HEK293 (cell line): ENCODE results near the gene RBFOX1.

ENCODE experiments used
- BCL6B ChIP-seq: fragments of 450-650 bp; formaldehyde crosslinking; IDR thresholded peaks from 2 replicates; pipeline ENCODE4 v1.5.1; 2017; ENCODE audit warnings: missing biosample characterization, missing genetic modification characterization
- CTCF ChIP-seq: fragments of 450-650 bp; formaldehyde crosslinking; IDR thresholded peaks from 2 replicates; pipeline ENCODE4 v1.5.1; 2016; ENCODE audit warnings: missing biosample characterization, missing genetic modification characterization
- ZNF10 ChIP-seq: fragments of 450-650 bp; formaldehyde crosslinking; IDR thresholded peaks from 2 replicates; pipeline ENCODE4 v1.5.1; 2017; ENCODE audit warnings: missing biosample characterization, missing genetic modification characterization
- ZNF114 ChIP-seq: fragments of 450-650 bp; formaldehyde crosslinking; IDR thresholded peaks from 2 replicates; pipeline ENCODE4 v1.5.0; 2017; ENCODE audit warnings: missing biosample characterization, missing genetic modification characterization
- ZNF148 ChIP-seq: fragments of 450-650 bp; formaldehyde crosslinking; IDR thresholded peaks from 2 replicates; pipeline ENCODE4 v1.5.0; 2017; ENCODE audit warnings: missing biosample characterization, missing genetic modification characterization, borderline replicate concordance
- ZNF416 ChIP-seq: fragments of 450-650 bp; formaldehyde crosslinking; IDR thresholded peaks from 2 replicates; pipeline ENCODE4 v1.5.1; 2016; ENCODE audit warnings: missing biosample characterization, missing genetic modification characterization

- TF ChIP-seq BCL6B (no peak), ZNF10 (tag by site-specific recombination) (no peak), ZNF148 (tag by site-specific recombination) (no peak), CTCF (tag by site-specific recombination) (no peak), ZNF416 (no peak), ZNF114 (tag by site-specific recombination) (no peak)
These were observed 180.8 kb downstream of the RBFOX1 start for GRCh38 chr16:7513429-7513828.
